A549 (cell line): Measurements from ENCODE around the gene ZNF669. TPM values are rescaled to one million over a fixed set of nuclear protein-coding genes. Genes with fewer than 3 reads are reported as not detected.
"Not testable (repeated sequence)": the region's sequence is repeated elsewhere in the genome, so short reads cannot be mapped to it uniquely, and the experiment has no call there.

Source experiments
- ATAC-seq, 2 experiments: fragments of 200-7000 bp in 1 of 2; fragments of >200 bp in 1 of 2; cut with Nextera tagmentation in 1 of 2; cut with Tn5 transposase in 1 of 2; 3 replicates each; pipeline versions ENCODE4 v1.8.0 to v1.9.1; 2018 to 2020; ENCODE audit warnings: mild to moderate bottlenecking in 1 of 2, moderate library complexity in 1 of 2
- CTCF ChIA-PET: fragments of 300-600 bp; sonication (Branson Sonifier 250); formaldehyde crosslinking; extraction: SDS; loops from one replicate; lab custom pipeline; 2021; ENCODE audit warnings: antibody characterized with exemption, inconsistent platforms; lab: Yijun Ruan, JAX
- POLR2A ChIA-PET: fragments of 350-600 bp; formaldehyde crosslinking; extraction: SDS; loops from one replicate; lab custom pipeline; 2021; ENCODE audit warnings: antibody characterized with exemption, inconsistent platforms; lab: Yijun Ruan, JAX
- DNase-seq, 2 experiments: peaks; one replicate each; pipeline versions ENCODE4 v3.0.0 to v3.0.0-alpha.2; 2011 to 2016; ENCODE audit warnings: low read depth in 1 of 2, low spot score in 1 of 2
- FAIRE-seq: peaks from 2 replicates; lab custom pipeline; 2011; peaks lifted over from hg19 to GRCh38; lab: Jason Lieb, UNC
- H3K27ac ChIP-seq, 2 experiments: fragments of >200 bp; sonication (Bioruptor Twin); formaldehyde crosslinking; 3 replicates each; pipeline ENCODE4 v1.5.1; 2016 to 2017
- H3K4me1 ChIP-seq: fragments of >200 bp; sonication (Bioruptor Twin); formaldehyde crosslinking; 3 replicates; pipeline ENCODE4 v1.6.1; 2016
- H3K4me2 ChIP-seq: fragments of >200 bp; sonication (Bioruptor Twin); formaldehyde crosslinking; 3 replicates; pipeline ENCODE4 v1.6.1; 2016
- H3K4me3 ChIP-seq: fragments of >200 bp; sonication (Bioruptor Twin); formaldehyde crosslinking; 3 replicates; pipeline ENCODE4 v1.5.1; 2016
- H3K9me3 ChIP-seq: fragments of >200 bp; sonication (Bioruptor Twin); formaldehyde crosslinking; 3 replicates; pipeline ENCODE4 v1.6.1; 2016
- ATOH8 ChIP-seq: fragments of 250-450 bp; sonication (Bioruptor Pico); IDR thresholded peaks from 2 replicates; pipeline ENCODE4 v1.5.0; 2020; ENCODE audit warnings: low read depth, mild to moderate bottlenecking, moderate library complexity
- CBX2 ChIP-seq: fragments of 200-600 bp; sonication (generic); IDR thresholded peaks from 2 replicates; pipeline ENCODE4 v1.6.1; 2016; ENCODE audit warnings: low read depth, mild to moderate bottlenecking, borderline replicate concordance
- CBX8 ChIP-seq: fragments of 200-600 bp; sonication (generic); IDR thresholded peaks from 2 replicates; pipeline ENCODE4 v1.6.1; 2016
- CHD2 ChIP-seq: fragments of 150-350 bp; IDR thresholded peaks from 2 replicates; pipeline ENCODE4 v1.6.1; 2014; ENCODE audit warnings: low read length; ENCODE audit not compliant: partially characterized antibody
- CHD4 ChIP-seq: fragments of 200-600 bp; sonication (generic); IDR thresholded peaks from 2 replicates; pipeline ENCODE4 v1.6.1; 2016; ENCODE audit warnings: antibody characterized with exemption, mild to moderate bottlenecking, borderline replicate concordance
- EHF ChIP-seq: fragments of 250-450 bp; sonication (Bioruptor Pico); IDR thresholded peaks from 2 replicates; pipeline ENCODE4 v1.5.0; 2020; ENCODE audit warnings: mild to moderate bottlenecking
- ELK1 ChIP-seq: fragments of 150-350 bp; IDR thresholded peaks from 2 replicates; pipeline ENCODE4 v1.6.1; 2014; ENCODE audit warnings: low read depth, mild to moderate bottlenecking, low read length
- ESRRA ChIP-seq: fragments of 150-350 bp; IDR thresholded peaks from 2 replicates; pipeline ENCODE4 v1.6.1; 2014; ENCODE audit warnings: mild to moderate bottlenecking, low read length, borderline replicate concordance
- FOSB ChIP-seq: fragments of 250-450 bp; sonication (Bioruptor Pico); IDR thresholded peaks from 2 replicates; pipeline ENCODE4 v1.5.0; 2020; ENCODE audit warnings: mild to moderate bottlenecking, moderate library complexity
- FOSL2 ChIP-seq, 2 experiments: fragments of 450-650 bp in 1 of 2; fragments of >200 bp in 1 of 2; sonication (Bioruptor Twin) in 1 of 2; formaldehyde crosslinking; IDR thresholded peaks; 2 replicates each; pipeline versions ENCODE4 v1.5.0 to v1.6.1; 2016 to 2020; ENCODE audit warnings: mild to moderate bottlenecking in 1 of 2, moderate library complexity in 1 of 2
- HMGXB4 ChIP-seq: fragments of 250-450 bp; sonication (Bioruptor Pico); IDR thresholded peaks from 2 replicates; pipeline ENCODE4 v1.5.0; 2021; ENCODE audit warnings: mild to moderate bottlenecking, moderate library complexity, borderline replicate concordance
- HOXB5 ChIP-seq: fragments of 250-450 bp; sonication (Bioruptor Pico); IDR thresholded peaks from 2 replicates; pipeline ENCODE4 v1.5.0; 2020; ENCODE audit warnings: mild to moderate bottlenecking, moderate library complexity
- KDM5A ChIP-seq: fragments of 200-600 bp; sonication (generic); IDR thresholded peaks from 2 replicates; pipeline ENCODE4 v1.6.1; 2016; ENCODE audit warnings: antibody characterized with exemption, mild to moderate bottlenecking
- NFE2L2 ChIP-seq: fragments of 150-350 bp; conservative IDR thresholded peaks from 2 replicates; pipeline ENCODE4 v1.6.1; 2014; ENCODE audit warnings: low read length
- NPAS2 ChIP-seq: fragments of 250-450 bp; sonication (Bioruptor Pico); IDR thresholded peaks from 2 replicates; pipeline ENCODE4 v1.8.0; 2022; ENCODE audit warnings: mild to moderate bottlenecking, moderate library complexity, borderline replicate concordance
- PBX3 ChIP-seq: IDR thresholded peaks from 2 replicates; pipeline ENCODE4 v1.6.1; 2012
- PHF8 ChIP-seq: fragments of 200-600 bp; sonication (generic); IDR thresholded peaks from 2 replicates; pipeline ENCODE4 v1.6.1; 2016; ENCODE audit warnings: low read depth, mild to moderate bottlenecking, antibody characterized with exemption, moderate library complexity, borderline replicate concordance
- POLR2A ChIP-seq: IDR thresholded peaks from 2 replicates; pipeline ENCODE4 v1.6.1; 2012; ENCODE audit warnings: mild to moderate bottlenecking, low read length
- REST ChIP-seq: fragments of 200-600 bp; sonication (generic); IDR thresholded peaks from 2 replicates; pipeline ENCODE4 v1.6.1; 2016; ENCODE audit warnings: antibody characterized with exemption, mild to moderate bottlenecking, moderate library complexity
- RFX5 ChIP-seq: fragments of 450-650 bp; IDR thresholded peaks from 2 replicates; pipeline ENCODE4 v1.7.1; 2014; ENCODE audit warnings: antibody characterized with exemption, mild to moderate bottlenecking, moderate library complexity
- SMC3 ChIP-seq: fragments of >200 bp; sonication (Bioruptor Twin); formaldehyde crosslinking; IDR thresholded peaks from 3 replicates; pipeline ENCODE4 v1.6.1; 2018; ENCODE audit warnings: inconsistent platforms
- SREBF2 ChIP-seq: fragments of 450-650 bp; IDR thresholded peaks from 2 replicates; pipeline ENCODE4 v1.6.1; 2014; ENCODE audit warnings: mild to moderate bottlenecking, moderate library complexity
- ZFP36 ChIP-seq: fragments of 450-650 bp; IDR thresholded peaks from 2 replicates; pipeline ENCODE4 v1.6.1; 2014; ENCODE audit warnings: borderline replicate concordance; ENCODE audit not compliant: partially characterized antibody
- ZNF302 ChIP-seq: fragments of 250-450 bp; sonication (Bioruptor Pico); IDR thresholded peaks from 2 replicates; pipeline ENCODE4 v1.9.0; 2021; ENCODE audit warnings: inconsistent platforms, mild to moderate bottlenecking, moderate library complexity
- WGBS: methylation state at CpG from one replicate; pipeline ENCODE4 v1.1.6; 2017; ENCODE audit errors: missing lambda C conversion rate; 5-methylcytosine and 5-hydroxymethylcytosine counted together
- polyA plus RNA-seq, 4 experiments: library from polyadenylated mRNA; depleted of rRNA in 3 of 4; stranded (reverse); fragments of >200 nt; fragmentation: RNase III in 1 of 4; extraction: RNeasy Plus Mini Kit Qiagen cat#74134 plus additional on column Dnase treatment in 1 of 4; gene quantifications; 2 replicates in 3 of 4; 3 replicates in 1 of 4; pipeline ENCODE4 v1.2.3, GENCODE V29; 2011 to 2017

ZNF669 gene
- polyA plus RNA-seq, 2 of the 4 experiments (the other 2 are of a cell fraction) = 3.6 to 5.3 TPM

- POLR2A ChIA-PET = no interaction called here
- no peaks in the 10 kb centered on the region for H3K4me1 ChIP-seq
- no peak overlapping the region for H3K27ac ChIP-seq
- H3K4me3 ChIP-seq = no peak overlapping the region
- DNase-seq (no peak), FAIRE-seq (no peak), ATAC-seq (no peak)
- H3K4me2 ChIP-seq = no peak overlapping the region
- TF ChIP-seq HOXB5 (CRISPR knock-in tag) (no peak), SMC3 (no peak), ELK1 (no peak), CHD2 (no peak), ZNF302 (CRISPR knock-in tag) (no peak), PHF8 (no peak), RFX5 (no peak), EHF (CRISPR knock-in tag) (no peak), SREBF2 (no peak), FOSL2 (IDR thresholded peaks at IDR 0.05) (no peak), FOSL2 (CRISPR knock-in tag; IDR thresholded peaks at IDR 0.05) (no peak), CHD4 (no peak)
- TF ChIP-seq, all 56 proteins: peak for 0
- 90% methylated on average over 6 of the region's 6 CpGs for whole genome bisulfite sequencing
- peaks cover 97% of the 10 kb centered on the region for H3K9me3 ChIP-seq
- CTCF ChIA-PET = no interaction called here
Observed at GRCh38 chr1:247145279-247145678, 41.1 kb upstream of the ZNF669 start.

- H3K4me2 ChIP-seq, CTCF ChIA-PET, H3K4me1 ChIP-seq, FAIRE-seq, DNase-seq, POLR2A ChIA-PET, ATAC-seq, H3K27ac ChIP-seq, H3K4me3 ChIP-seq: not testable (repeated sequence)
- H3K9me3 ChIP-seq = peaks cover 82% of the 10 kb centered on the region
Observed at GRCh38 chr1:247139557-247139956, 35.4 kb upstream of the ZNF669 start.

GRCh38 chr1:247131236-247131635 lies 27.1 kb upstream of the ZNF669 start:
- no peak for ATAC-seq
- no peak for TF ChIP-seq FOSL2 (IDR thresholded peaks at IDR 0.05)
- TF ChIP-seq FOSL2 (CRISPR knock-in tag; IDR thresholded peaks at IDR 0.05) = no peak
- TF ChIP-seq ZFP36 = no peak
- no peak for TF ChIP-seq CBX2
- TF ChIP-seq HMGXB4 = no peak
- no peak for TF ChIP-seq KDM5A
- no peak for TF ChIP-seq PBX3
- no peak for TF ChIP-seq NPAS2 (CRISPR knock-in tag)
- TF ChIP-seq PHF8 = no peak
- no peak for TF ChIP-seq ESRRA
- TF ChIP-seq NFE2L2 = no peak
- no peak for TF ChIP-seq CHD2
- TF ChIP-seq FOSB = no peak
- TF ChIP-seq POLR2A = no peak
- TF ChIP-seq ELK1 = no peak
- no peak for TF ChIP-seq EHF (CRISPR knock-in tag)
- TF ChIP-seq ATOH8 (CRISPR knock-in tag) = no peak
- no peak for TF ChIP-seq CBX8
- TF ChIP-seq REST = no peak

More at GRCh38 chr1:247131236-247131635, 27.1 kb upstream of the ZNF669 start:
- DNase-seq = no peak
- 89% methylated on average over 8 of the region's 10 CpGs for WGBS
- ChIA-PET POLR2A (no interaction called here), CTCF (interaction anchor here (2.1 kb wide), 1 partner anchor 12 kb away, joined by 4 read pairs; no protein-coding TSS in a partner anchor)
- Histone ChIP-seq H3K4me1 (no peaks in the 10 kb centered on the region), H3K9me3 (peaks cover 52% of the 10 kb centered on the region), H3K4me2 (no peak overlapping the region), H3K27ac (no peak overlapping the region), H3K4me3 (no peak overlapping the region)
- FAIRE-seq = no peak
